K562 (cell line): ENCODE measurements around the gene HSD11B1. TPM values are rescaled to one million over a fixed set of nuclear protein-coding genes. Genes with fewer than 3 reads are reported as not detected.

Source experiments
- ARID1B ChIP-seq: fragments of 450-650 bp; IDR thresholded peaks from 2 replicates; pipeline ENCODE4 v1.6.1; 2016; ENCODE audit warnings: antibody characterized with exemption, mild to moderate bottlenecking, inconsistent platforms
- BRCA1 ChIP-seq, 2 experiments: fragments of 450-650 bp in 1 of 2; sonication (generic) in 1 of 2; formaldehyde crosslinking in 1 of 2; IDR thresholded peaks; 2 replicates each; pipeline versions ENCODE4 v1.5.0 to v1.6.1; 2017 to 2020; ENCODE audit warnings: mild to moderate bottlenecking in 1 of 2, missing genetic modification reagents in 1 of 2
- CC2D1A ChIP-seq: fragments of 450-650 bp; IDR thresholded peaks from 2 replicates; pipeline ENCODE4 v1.6.1; 2017; ENCODE audit warnings: mild to moderate bottlenecking
- CREM ChIP-seq: IDR thresholded peaks from 2 replicates; pipeline ENCODE4 v1.6.1; 2014; ENCODE audit warnings: antibody characterized with exemption, low read depth
- FOS ChIP-seq: IDR thresholded peaks from 3 replicates; pipeline ENCODE4 v1.6.1; 2011; ENCODE audit not compliant: insufficient read length; ENCODE audit errors: extremely low read depth
- JUND ChIP-seq, 2 experiments: IDR thresholded peaks; 2 replicates in 1 of 2; 3 replicates in 1 of 2; pipeline ENCODE4 v1.6.1; 2011; ENCODE audit warnings: borderline replicate concordance in 2 of 2, low read depth in 2 of 2, low read length in 2 of 2, improper control_type of control experiment in 1 of 2, missing biosample characterization in 1 of 2, missing genetic modification characterization in 1 of 2, missing genetic modification reagents in 1 of 2
- KDM5B ChIP-seq: fragments of 200-600 bp; sonication (generic); IDR thresholded peaks from 2 replicates; pipeline ENCODE4 v1.6.1; 2012; ENCODE audit warnings: low read depth, mild to moderate bottlenecking, moderate library complexity, low read length, control low read depth, inconsistent platforms; ENCODE audit not compliant: insufficient replicate concordance
- MECOM ChIP-seq: fragments of 250-450 bp; sonication (Bioruptor Pico); IDR thresholded peaks from 2 replicates; pipeline ENCODE4 v1.8.0; 2022; ENCODE audit warnings: inconsistent platforms
- MYC ChIP-seq, 2 experiments: fragments of 250-450 bp in 1 of 2; sonication (Bioruptor Pico) in 1 of 2; IDR thresholded peaks; 2 replicates each; pipeline versions ENCODE4 v1.5.1 to v1.6.1; 2012 to 2021; ENCODE audit warnings: low read depth in 2 of 2, borderline replicate concordance in 1 of 2, improper control_type of control experiment in 1 of 2, low read length in 1 of 2, mild to moderate bottlenecking in 1 of 2, moderate library complexity in 1 of 2
- NR2C1 ChIP-seq, 2 experiments: fragments of 450-650 bp; IDR thresholded peaks; 2 replicates each; pipeline ENCODE4 v1.6.1; 2017; ENCODE audit warnings: mild to moderate bottlenecking in 2 of 2, antibody characterized with exemption in 1 of 2, inconsistent platforms in 1 of 2, missing compliant biosample characterization in 1 of 2, missing genetic modification characterization in 1 of 2
- RNF2 ChIP-seq: sonication (generic); IDR thresholded peaks from 2 replicates; pipeline ENCODE4 v1.6.1; 2016
- SUPT5H ChIP-seq: fragments of 450-650 bp; IDR thresholded peaks from 2 replicates; pipeline ENCODE4 v1.6.1; 2016
- TAL1 ChIP-seq: fragments of 450-650 bp; IDR thresholded peaks from 2 replicates; pipeline ENCODE4 v1.6.1; 2016; ENCODE audit warnings: mild to moderate bottlenecking
- YBX1 ChIP-seq: fragments of 450-650 bp; IDR thresholded peaks from 2 replicates; pipeline ENCODE4 v1.7.1; 2016; ENCODE audit warnings: mild to moderate bottlenecking
- ZNF197 ChIP-seq: fragments of 200-800 bp; sonication (Bioruptor generic); IDR thresholded peaks from 2 replicates; pipeline ENCODE4 v1.6.1; 2016; ENCODE audit warnings: low read depth, missing genetic modification characterization, missing compliant biosample characterization
- ZNF263 ChIP-seq: sonication (generic); formaldehyde crosslinking; IDR thresholded peaks from 2 replicates; pipeline ENCODE4 v1.8.0; 2022; ENCODE audit warnings: mild to moderate bottlenecking, missing genetic modification reagents, borderline replicate concordance
- ZNF282 ChIP-seq: sonication (generic); formaldehyde crosslinking; IDR thresholded peaks from 2 replicates; pipeline ENCODE4 v1.8.1; 2023; ENCODE audit warnings: missing genetic modification reagents
- ZNF384 ChIP-seq: IDR thresholded peaks from 2 replicates; pipeline ENCODE4 v1.6.1; 2012; ENCODE audit warnings: low read depth, low read length, improper control_type of control experiment
- ZNF408 ChIP-seq: fragments of 250-450 bp; sonication (Bioruptor Pico); IDR thresholded peaks from 2 replicates; pipeline ENCODE4 v1.4.0; 2020; ENCODE audit warnings: low read depth, mild to moderate bottlenecking, moderate library complexity
- ZNF445 ChIP-seq: fragments of 250-450 bp; sonication (Bioruptor Pico); IDR thresholded peaks from 2 replicates; pipeline ENCODE4 v1.4.0; 2020; ENCODE audit warnings: low read depth, mild to moderate bottlenecking, moderate library complexity
- ZNF778 ChIP-seq: fragments of 450-650 bp; formaldehyde crosslinking; IDR thresholded peaks from 2 replicates; pipeline ENCODE4 v1.4.0; 2020; ENCODE audit warnings: mild to moderate bottlenecking, moderate library complexity
- polyA plus RNA-seq, 8 experiments: library from polyadenylated mRNA; depleted of rRNA in 4 of 8; stranded (reverse) in 5 of 8; unstranded in 3 of 8; fragments of >200 nt; fragmentation: Nextera tagmentation in 2 of 8; fragmentation: Illumina TruSeq in 1 of 8; extraction: Ambion mirVana in 2 of 8; extraction: Trizol in 1 of 8; gene quantifications; 2 replicates each; pipeline versions ENCODE4 v1.2.1 to v1.2.3, GENCODE V29; 2011 to 2014; ENCODE audit warnings: inconsistent platforms in 1 of 8, missing spikeins in 1 of 8
- total RNA-seq, 7 experiments: library from RNA; depleted of rRNA in 6 of 7; stranded (reverse); fragments of >200 nt in 6 of 7; fragmentation: Illumina TruSeq in 2 of 7; extraction: Trizol in 2 of 7; gene quantifications; 2 replicates each; pipeline versions ENCODE4 v1.2.1 to v1.2.3, GENCODE V29; 2011 to 2021; ENCODE audit warnings: low replicate concordance in 1 of 7
- TF ChIP-seq, protein P1 (sequence below): fragments of 450-650 bp; formaldehyde crosslinking; IDR thresholded peaks from 2 replicates; pipeline ENCODE4 v1.4.0; 2022; ENCODE audit warnings: missing genetic modification characterization
- TF ChIP-seq, protein P2 (sequence below), 2 experiments: IDR thresholded peaks in 1 of 2; conservative IDR thresholded peaks in 1 of 2; 2 replicates each; pipeline ENCODE4 v1.6.1; 2016; ENCODE audit warnings: low read depth in 2 of 2, mild to moderate bottlenecking in 1 of 2, missing compliant biosample characterization in 1 of 2, missing genetic modification characterization in 1 of 2, moderate library complexity in 1 of 2
- TF ChIP-seq, protein P3 (sequence below), 2 experiments: fragments of 450-650 bp in 1 of 2; sonication (generic) in 1 of 2; formaldehyde crosslinking in 1 of 2; IDR thresholded peaks in 1 of 2; conservative IDR thresholded peaks in 1 of 2; 2 replicates each; pipeline versions ENCODE4 v1.6.1 to v1.8.1; 2016 to 2023; ENCODE audit warnings: mild to moderate bottlenecking in 2 of 2, moderate library complexity in 2 of 2, inconsistent platforms in 1 of 2, missing genetic modification reagents in 1 of 2

Gene HSD11B1
- total and polyA plus RNA-seq, 9 of the 15 experiments (the other 6 are each of a cell fraction or from before 2014, with no cell fraction given) = 0.04 to 0.16 TPM; not detected in 7

DNA sequence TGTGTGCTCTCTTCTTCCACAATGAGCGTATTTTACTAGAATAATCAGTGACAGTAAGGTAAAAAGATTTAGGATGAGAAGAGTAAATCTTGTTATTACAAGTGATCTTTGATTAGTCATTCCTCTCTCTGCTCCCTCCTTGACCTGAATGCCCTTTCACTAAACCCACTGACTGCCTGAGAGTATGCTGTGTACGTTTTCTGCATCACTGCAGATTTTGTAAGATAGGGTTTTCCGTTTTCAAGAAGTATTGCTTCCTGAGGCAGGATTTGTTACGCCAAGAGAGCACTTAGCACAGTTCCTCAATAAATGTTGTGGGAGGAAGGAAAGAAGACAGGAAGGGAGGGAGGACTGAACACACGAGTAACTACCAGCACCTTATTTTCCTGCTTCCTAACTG lies 44.7 kb upstream of the HSD11B1 start (continued):
- TF ChIP-seq, protein P1, sequence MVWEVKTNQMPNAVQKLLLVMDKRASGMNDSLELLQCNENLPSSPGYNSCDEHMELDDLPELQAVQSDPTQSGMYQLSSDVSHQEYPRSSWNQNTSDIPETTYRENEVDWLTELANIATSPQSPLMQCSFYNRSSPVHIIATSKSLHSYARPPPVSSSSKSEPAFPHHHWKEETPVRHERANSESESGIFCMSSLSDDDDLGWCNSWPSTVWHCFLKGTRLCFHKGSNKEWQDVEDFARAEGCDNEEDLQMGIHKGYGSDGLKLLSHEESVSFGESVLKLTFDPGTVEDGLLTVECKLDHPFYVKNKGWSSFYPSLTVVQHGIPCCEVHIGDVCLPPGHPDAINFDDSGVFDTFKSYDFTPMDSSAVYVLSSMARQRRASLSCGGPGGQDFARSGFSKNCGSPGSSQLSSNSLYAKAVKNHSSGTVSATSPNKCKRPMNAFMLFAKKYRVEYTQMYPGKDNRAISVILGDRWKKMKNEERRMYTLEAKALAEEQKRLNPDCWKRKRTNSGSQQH (CRISPR knock-in tag) = no peak
- TF ChIP-seq ARID1B (peak; percentile 22; the same call in 1 of the 2 replicates), JUND (IDR thresholded peaks at IDR 0.05; ENCODE audit: borderline replicate concordance, low read depth, low read length) (peak; percentile 27; the same call in 1 of the 2 replicates), JUND (tag; IDR thresholded peaks at IDR 0.05; ENCODE audit: borderline replicate concordance, low read depth, low read length) (no peak; the same call in 2 of the 3 replicates), KDM5B (no peak), ZNF384 (no peak), YBX1 (no peak), ZNF408 (CRISPR knock-in tag) (no peak), CC2D1A (no peak), ZNF282 (CRISPR knock-in tag) (no peak), SUPT5H (no peak), TAL1 (no peak), BRCA1 (IDR thresholded peaks at IDR 0.05) (no peak), BRCA1 (CRISPR knock-in tag; IDR thresholded peaks at IDR 0.05) (no peak), CREM (peak; percentile 22; the same call in 1 of the 2 replicates), ZNF445 (CRISPR knock-in tag) (no peak), ZNF197 (CRISPR knock-in tag) (no peak), RNF2 (peak; percentile 53; the same call in 1 of the 2 replicates), MYC (IDR thresholded peaks at IDR 0.05; ENCODE audit: low read depth, low read length) (no peak), MYC (CRISPR knock-in tag; IDR thresholded peaks at IDR 0.05; ENCODE audit: borderline replicate concordance, low read depth) (no peak), ZNF263 (CRISPR knock-in tag) (peak; percentile 44; the same call in 1 of the 2 replicates), MECOM (CRISPR knock-in tag) (no peak), NR2C1 (IDR thresholded peaks at IDR 0.05) (no peak), NR2C1 (tag; IDR thresholded peaks at IDR 0.05) (peak; percentile 40; the same call in 1 of the 2 replicates), ZNF778 (CRISPR knock-in tag) (no peak), FOS (no peak)
- TF ChIP-seq, protein P2, sequence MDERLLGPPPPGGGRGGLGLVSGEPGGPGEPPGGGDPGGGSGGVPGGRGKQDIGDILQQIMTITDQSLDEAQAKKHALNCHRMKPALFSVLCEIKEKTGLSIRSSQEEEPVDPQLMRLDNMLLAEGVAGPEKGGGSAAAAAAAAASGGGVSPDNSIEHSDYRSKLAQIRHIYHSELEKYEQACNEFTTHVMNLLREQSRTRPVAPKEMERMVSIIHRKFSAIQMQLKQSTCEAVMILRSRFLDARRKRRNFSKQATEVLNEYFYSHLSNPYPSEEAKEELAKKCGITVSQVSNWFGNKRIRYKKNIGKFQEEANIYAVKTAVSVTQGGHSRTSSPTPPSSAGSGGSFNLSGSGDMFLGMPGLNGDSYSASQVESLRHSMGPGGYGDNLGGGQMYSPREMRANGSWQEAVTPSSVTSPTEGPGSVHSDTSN (CRISPR knock-in tag; IDR thresholded peaks at IDR 0.05; ENCODE audit: low read depth) = no peak
- TF ChIP-seq, protein P2 (tag; conservative IDR thresholded peaks at IDR 0.05; ENCODE audit: low read depth) = peak; percentile 56
- TF ChIP-seq, protein P3, sequence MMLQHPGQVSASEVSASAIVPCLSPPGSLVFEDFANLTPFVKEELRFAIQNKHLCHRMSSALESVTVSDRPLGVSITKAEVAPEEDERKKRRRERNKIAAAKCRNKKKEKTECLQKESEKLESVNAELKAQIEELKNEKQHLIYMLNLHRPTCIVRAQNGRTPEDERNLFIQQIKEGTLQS (IDR thresholded peaks at IDR 0.05) = peak; percentile 32; the same call in 1 of the 2 replicates
- TF ChIP-seq, protein P3 (CRISPR knock-in tag; conservative IDR thresholded peaks at IDR 0.05) = no peak
